GM21526 (cell line): ENCODE data around the gene CCP110.

ENCODE experiments used
- ATAC-seq: cut with Tn5 transposase; IDR thresholded peaks from one replicate; pipeline ENCODE4 v1.9.1; 2021; ENCODE audit warnings: moderate library complexity; ENCODE audit not compliant: unreplicated experiment, low FRiP score

The CCP110 gene

DNA sequence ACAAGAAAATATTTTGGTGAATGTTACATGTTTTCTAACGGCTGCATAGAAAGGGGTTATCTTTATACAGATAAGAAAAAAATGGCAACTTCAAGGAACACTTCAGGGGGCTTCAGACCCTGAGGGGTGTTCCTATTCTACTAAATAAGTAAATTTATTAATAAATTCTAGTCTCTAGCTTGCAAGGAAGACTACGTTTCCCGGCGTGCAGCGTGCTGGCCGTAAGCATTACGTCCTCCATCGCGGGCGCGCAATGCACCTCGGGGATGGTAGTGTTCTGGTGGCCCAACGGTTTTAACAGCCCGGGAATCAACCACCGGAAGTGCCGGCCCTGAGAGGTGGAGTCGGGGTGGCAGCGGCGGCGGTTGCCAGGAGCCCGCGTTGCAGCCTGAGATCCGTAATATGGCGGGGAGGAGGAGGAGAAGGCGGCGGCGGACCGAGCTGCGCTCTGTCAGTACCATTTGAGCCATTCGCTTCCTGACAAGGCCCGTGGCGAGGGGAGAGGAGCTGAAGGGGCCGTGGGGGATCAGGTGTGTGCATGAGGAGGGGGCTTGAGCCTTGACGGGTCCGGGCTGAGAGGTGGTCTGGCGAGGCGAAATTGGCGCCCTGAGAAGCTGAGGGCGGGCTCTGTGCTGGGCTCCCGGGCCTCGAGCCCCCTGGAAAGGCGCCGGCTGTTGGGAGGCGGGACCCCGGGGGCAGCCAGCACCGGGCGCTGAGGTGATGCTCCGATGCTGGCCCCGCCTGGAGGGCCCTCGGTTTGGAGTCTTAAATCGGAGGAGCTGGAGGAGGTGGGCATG lies at the start of gene CCP110:
CCP110 (plus strand) TSS at position 384 of the 797 bp plus-strand sequence. CDS start 3,940 bp downstream, outside the sequence.
- peak; percentile 67 for ATAC-seq

DNA sequence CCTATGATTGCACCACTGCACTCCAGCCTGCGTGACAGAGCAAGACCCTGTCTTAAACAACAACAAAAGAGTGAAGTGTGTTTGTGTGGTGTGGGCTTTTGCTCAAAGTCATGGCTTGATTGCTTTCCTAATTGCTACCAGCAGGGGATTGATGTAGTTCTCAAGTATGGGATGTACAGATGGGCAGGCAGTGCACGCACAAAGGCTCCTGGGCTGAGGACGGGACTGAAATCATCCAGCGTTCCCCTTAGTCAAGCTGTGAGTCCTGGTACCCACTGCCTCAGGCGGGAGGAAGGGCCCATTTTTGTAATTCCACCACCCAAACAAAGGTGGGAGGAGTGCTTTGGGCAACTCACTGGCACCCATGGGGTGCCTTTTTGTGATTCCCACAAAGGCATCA lies 49.1 kb upstream of the CCP110 start:
- no peak for ATAC-seq

DNA sequence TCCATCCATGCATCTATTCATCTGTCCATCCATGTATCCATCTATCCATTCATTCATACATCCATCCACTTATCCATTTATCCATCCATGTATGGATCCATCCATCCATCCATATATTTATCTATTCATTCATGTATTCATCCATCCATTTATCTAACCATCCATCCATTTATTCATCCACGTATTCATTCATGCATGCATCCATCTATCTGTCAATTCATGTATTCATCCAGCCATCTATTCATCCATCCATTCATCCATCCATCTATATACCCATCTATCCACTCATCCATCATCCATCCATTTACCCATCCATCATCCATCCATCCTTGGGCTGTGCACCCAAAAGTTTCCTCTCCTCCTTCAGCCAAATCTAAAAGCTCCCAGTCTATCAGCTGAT lies 45.2 kb upstream of the CCP110 start:
- ATAC-seq, result no peak

DNA sequence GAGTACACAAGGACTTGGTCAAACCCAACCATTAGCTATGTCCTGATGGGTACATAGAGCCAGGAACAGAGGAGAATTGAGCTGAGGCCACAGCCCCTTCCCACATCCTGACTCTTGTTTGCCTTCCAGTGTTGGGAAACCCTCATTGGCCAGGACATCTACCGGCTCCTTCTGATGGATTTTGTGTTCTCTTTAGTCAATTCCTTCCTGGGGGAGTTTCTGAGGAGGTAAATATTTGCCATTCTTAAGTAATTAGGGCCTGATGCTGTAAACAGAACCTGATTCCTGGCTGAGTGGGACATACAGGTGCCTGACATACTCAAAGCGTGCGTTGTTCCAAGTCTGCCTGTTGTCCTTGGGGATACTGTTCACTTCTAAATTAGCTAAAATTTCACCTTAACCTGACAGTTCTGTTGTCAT lies 44.4 kb upstream of the CCP110 start:
- no peak for ATAC-seq

GRCh38 chr16:19481296-19481695 lies 42.4 kb upstream of the CCP110 start:
- no peak for ATAC-seq

- ATAC-seq, result no peak
Measured at GRCh38 chr16:19481769-19482168, 42.0 kb upstream of the CCP110 start.

- no peak for ATAC-seq
Measured at GRCh38 chr16:19482291-19482690, 41.5 kb upstream of the CCP110 start.

- ATAC-seq, result no peak
Measured at GRCh38 chr16:19484096-19484495, 39.6 kb upstream of the CCP110 start.

- no peak for ATAC-seq
Measured at GRCh38 chr16:19485611-19486010, 38.1 kb upstream of the CCP110 start.

- ATAC-seq, result no peak
Measured at GRCh38 chr16:19486051-19486450, 37.7 kb upstream of the CCP110 start.

DNA sequence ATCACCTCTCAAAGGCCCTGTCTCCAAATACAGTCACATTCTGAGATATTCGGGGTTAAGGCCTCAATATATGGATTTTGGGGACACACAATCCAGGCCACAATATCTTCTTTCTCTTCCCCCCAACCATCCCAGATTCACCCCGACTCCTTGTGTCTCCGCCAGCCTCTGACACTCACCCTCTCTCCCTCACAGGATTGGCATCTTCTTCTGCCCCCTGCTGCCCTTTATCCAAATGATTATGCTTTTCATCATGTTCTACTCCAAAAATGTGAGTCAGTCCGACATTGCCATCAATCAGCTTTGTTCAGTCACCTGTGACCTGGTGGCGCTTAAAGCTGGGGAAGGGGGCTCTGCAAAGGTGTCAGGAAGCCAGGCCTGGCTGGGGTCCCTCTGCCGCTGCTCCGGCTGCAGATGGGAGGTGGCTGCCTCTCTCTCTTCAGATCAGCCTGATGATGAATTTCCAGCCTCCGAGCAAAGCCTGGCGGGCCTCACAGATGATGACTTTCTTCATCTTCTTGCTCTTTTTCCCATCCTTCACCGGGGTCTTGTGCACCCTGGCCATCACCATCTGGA lies 36.9 kb upstream of the CCP110 start:
- no peak for ATAC-seq

DNA sequence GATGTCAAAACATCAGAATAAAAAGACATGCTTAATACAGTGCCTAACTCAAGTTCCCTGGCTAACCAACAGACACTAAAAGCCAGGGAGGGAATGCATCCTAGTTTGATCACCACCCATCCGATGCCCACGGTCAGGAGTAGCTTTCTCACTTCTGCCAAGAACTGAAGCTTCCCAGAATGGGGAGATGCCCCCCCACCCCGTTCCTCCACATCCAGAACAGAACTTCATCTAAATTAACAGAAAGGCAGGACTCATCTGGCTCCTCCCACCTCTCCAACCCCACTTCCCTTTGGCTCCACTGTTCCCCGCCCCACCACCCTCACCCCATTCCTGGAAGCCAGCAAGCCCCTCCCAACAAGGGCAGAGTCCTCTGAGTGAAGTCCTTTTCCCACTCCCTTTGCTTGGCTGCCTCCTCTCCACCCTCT lies 35.5 kb upstream of the CCP110 start:
- ATAC-seq, result no peak

GRCh38 chr16:19490619-19491018 lies 33.1 kb upstream of the CCP110 start:
- no peak for ATAC-seq

DNA sequence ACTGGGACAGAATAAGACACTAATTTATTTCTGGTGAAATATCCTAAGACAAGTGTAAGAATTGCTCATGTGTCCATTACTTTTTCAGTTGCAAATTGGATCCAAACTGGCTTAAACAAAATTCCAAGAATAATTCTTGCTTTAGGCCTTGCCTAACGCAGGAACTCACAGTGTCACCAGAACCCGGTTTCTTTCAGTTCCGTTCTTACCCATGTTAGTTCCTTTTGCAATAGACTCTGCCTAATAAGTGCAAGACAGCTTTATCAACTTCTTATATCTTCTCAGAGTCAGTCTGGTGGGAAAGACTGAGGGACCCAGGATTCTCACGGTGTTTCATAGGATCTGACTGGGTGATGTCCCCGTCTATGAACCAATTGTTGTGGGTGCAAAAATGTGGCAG lies 26.6 kb upstream of the CCP110 start:
- ATAC-seq, result no peak

DNA sequence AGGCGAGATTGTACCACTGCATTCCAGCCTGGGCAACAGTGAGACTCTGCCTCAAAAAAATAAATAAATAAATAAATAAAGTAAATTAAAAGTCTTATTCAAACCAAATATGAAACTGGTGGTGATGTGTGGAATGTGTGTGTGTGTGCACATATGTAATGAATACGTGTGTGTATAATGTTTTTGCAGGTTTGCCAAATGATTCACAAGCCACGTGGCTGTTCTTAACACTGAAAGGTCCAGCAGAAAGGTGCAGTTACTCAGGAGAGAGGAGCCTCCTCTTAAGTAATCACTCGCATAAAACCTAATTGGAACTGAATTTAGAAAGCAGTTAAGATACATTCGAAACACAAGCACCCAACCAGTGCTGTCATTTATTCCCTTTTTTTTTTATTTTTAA lies 24.7 kb upstream of the CCP110 start:
- no peak for ATAC-seq

GRCh38 chr16:19499481-19499880 lies 24.3 kb upstream of the CCP110 start:
- ATAC-seq, result no peak

- ATAC-seq, result no peak
Measured at GRCh38 chr16:19502395-19503131, 21.2 kb upstream of the CCP110 start.

DNA sequence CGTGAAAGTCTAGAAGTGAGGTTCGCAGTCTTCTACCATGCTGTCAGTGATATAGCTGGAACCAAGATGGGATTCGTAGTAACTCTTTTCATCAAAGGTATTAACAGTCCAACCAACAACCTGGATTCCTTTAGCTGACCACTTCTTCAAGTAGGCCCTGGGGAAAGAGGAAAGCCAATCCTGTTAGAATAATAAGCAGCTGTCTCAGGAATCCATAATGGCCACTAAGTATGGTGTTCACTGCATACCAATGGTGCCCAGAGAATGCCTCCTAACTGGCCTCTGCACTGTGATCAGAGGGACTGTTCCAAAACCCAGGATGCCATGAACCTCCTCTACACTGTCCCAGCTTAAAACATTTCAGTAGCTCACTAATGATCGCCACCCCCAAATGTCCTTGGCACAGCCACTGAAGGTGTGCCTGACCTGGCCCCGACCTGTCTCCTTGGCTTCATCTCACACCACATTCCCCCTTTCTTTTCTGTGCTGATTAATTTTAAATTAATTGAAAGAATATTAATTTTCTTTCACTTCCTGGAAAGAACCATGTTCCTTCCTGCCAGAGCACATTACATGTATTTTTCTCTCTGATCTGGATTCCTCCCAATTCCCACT lies 20.2 kb upstream of the CCP110 start:
- ATAC-seq, result no peak

DNA sequence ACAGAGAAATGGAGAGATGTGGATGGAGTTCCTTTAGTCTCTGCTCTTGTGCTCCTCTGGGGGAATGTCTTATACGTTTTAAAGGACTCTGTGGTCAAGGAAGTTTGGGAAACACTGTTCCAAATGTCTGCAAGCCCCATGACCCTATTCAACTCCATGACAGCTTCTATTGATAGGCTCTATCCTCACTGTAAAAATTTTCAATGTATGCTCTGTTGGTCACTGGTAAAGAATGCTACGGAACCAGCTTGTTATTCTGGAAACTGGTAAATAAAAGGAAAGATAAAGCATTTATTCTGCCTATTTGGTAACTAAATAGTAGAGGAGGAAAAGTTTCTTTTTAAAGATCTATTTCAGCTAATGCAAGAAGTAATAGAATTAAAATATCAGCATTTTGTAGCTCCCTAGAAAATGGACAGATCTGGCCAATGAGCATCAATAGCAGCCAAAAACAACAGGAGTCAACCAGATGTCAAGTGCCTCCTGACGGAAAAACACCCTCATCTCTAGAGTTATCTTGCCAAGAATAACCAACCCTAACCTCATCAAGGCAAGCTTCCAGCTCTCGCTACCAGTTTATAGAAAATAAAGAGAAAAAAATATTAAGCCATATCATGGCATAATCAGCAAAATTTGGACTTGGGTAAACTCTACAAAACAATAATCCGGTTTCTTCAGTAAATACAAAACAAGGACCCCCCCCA lies 18.0 kb upstream of the CCP110 start:
- ATAC-seq, result no peak

DNA sequence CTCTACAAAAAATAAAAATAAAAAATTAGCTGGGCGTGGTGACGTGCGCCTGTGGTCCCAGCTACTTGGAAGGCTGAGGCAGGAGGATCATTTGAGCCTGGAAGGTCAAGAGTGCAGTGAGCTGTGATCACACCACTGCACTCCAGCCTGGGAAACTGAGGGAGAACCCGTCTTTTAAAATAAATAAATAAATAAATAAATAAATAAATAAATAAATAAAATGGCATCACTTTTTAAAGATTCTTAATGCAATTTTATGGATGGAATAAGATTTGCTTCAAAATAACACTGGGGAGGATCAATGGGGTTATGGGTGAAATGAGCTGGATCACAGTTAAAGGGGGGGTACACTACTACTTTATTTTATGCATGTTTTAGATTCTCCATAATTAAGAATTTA lies 16.8 kb upstream of the CCP110 start:
- no peak for ATAC-seq

- no peak for ATAC-seq
Measured at GRCh38 chr16:19507867-19508266, 15.9 kb upstream of the CCP110 start.
